ENCODE data around the gene MGP.

MGP gene

GRCh38 chr12:14885718-14886221 lies at the start of gene MGP:
MGP (minus strand) TSS chr12:14885854; CDS start chr12:14885791, 63 bp downstream.
- DNase-seq: no peak

- DNase-seq: no peak
These were observed 49.4 kb upstream of the MGP start for GRCh38 chr12:14935031-14935430.

DNA sequence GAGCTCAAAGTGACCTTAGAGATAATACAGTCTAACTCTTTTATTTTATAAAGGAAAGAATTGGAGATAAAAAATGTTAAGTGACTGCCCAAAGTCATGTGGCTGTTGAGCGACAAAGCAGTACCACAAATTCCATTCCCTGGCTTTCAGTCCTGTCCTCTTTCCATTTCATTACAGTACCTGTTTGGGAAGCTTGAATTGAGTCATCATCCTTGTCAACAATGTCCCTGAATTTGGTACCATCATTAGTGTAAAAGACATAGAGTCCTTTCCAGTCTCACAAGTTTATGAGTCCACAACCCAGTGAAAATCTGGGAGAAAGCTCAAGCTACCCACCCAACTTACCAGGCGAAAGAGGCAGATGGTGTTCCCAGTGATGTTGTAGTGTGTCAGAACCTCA lies 48.9 kb upstream of the MGP start:
- DNase-seq: no peak

DNA sequence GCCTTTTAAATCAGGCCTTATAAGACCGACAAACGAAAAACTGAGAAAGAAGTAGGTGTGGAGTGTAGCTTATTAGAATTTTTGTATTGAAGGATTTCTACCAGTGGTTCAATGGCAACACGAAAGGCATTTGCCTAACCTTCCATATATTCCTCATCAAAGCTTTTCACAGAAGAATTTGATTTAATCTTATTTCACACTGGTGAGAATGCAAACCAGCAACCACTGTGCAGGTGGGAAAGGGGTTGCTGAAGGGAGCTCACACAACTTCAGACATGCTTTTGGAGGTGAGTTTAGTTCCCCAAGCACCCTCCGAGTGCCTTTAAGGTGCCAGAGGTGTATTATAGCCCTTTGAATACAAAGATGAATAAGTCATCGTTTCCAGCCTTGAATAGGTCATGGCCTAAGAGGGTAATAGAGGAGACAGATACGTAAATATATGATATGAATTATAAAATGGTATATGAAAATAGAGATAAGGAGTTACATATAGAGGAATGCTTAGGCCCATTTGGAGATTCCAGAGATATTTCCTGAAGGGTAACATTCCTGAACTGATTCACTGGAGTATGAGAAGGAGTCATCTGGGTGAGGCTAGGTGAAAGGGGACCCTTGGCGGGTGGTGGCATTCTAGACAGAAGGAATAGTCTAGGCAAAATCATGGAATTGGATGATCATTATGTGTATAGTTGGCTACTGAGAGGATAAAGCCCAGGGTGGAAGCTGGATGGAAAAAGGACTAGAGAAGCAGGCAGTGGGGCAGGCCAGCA lies 46.3 kb upstream of the MGP start:
- no peak for DNase-seq

- no peak for DNase-seq
These were observed 45.7 kb upstream of the MGP start for GRCh38 chr12:14931359-14931758.

GRCh38 chr12:14930299-14930698 lies 44.6 kb upstream of the MGP start:
- no peak for DNase-seq

DNA sequence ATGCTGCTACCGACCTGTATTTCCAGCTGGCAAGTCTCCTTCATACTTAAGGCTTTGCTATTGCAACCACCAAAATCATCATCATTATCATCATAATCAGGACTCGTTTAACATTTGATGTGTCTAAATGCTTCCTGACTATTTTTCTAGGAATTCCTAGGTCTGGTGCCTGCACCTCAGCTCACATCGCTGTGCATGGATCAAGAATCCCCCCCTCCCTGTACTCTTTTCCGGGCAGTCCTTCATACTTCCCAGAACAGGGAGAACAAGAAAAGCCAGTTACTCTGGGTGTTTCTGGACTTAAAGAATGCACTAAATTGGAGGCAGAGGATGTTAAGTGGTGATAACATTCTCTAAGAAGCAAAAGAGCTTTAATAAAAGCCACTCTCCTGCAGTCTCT lies 43.3 kb upstream of the MGP start:
- DNase-seq: no peak

GRCh38 chr12:14927267-14927666 lies 41.6 kb upstream of the MGP start:
- no peak for DNase-seq

GRCh38 chr12:14924541-14924940 lies 38.9 kb upstream of the MGP start:
- DNase-seq: no peak

- no peak for DNase-seq
These were observed 38.3 kb upstream of the MGP start for GRCh38 chr12:14923944-14924343.

DNA sequence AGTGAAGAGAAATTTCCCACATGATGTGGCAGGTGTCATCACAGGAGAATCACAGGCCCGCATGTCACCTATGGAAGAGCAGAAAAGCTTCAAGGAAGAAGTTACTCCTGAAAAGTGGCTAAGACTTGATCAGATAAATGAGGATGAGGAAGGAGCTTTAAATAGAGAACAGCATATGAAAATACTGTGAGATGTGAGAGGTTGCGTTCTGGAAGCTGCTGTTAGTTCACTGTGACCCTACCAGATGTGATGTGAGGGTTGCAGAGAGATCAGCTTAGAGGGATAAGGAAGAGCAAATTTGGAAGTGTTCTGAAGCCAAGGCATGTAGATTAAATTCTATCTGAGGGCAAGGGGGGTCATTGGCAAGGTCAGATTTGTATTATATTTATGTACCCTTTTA lies 35.6 kb upstream of the MGP start:
- DNase-seq: no peak

DNA sequence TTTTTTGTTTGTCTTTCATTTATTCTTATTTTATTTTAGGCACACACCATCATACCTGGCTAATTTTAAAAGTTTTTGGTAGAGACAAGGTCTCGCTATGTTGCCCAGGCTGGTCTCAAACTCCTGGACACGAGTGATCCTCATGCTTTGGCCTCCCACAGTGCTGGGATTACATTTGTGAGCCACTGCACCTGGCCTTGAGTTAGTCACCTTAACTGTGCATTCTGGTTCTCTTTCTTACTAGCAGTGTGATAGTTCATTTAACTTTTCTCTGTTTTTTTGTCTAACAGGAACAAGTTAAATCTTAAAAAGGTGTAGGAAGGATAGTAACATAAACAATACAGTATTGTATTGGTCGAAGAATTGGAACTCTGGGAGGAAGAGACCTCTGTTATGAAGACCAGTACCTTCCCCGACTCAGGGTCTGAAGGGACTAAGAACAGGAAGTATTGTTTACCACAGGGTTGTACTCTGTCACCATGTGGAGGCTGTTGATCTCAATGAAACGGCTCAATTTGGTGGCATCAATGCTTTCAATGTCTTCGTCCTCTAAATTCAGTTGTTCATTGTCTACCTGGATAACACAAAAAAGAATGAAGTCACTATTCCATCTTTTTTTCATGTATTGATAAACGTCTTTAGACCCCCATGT lies 34.9 kb upstream of the MGP start:
- no peak for DNase-seq

DNA sequence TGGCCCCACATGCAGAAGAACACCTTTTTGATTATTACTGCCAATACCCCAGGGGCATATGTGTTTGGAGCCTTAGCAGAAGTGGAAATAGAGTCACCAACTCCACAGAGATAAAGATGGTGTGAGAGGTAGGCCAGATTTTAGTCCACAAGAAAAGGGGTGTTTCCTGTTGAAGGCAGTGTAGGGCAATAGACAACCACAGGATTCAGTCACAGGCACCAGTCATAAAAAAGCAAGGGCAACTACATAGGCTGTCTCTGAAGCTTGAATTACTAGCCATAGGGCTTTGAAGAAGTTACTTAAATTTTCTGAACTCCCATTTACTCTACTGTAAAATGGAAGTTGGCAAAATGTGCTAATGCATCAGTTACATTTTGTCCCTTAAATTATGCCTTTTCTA lies 33.8 kb upstream of the MGP start:
- no peak for DNase-seq

- DNase-seq: no peak
These were observed 30.1 kb upstream of the MGP start for GRCh38 chr12:14915736-14916135.

GRCh38 chr12:14913381-14913781 lies 27.7 kb upstream of the MGP start:
- DNase-seq: no peak

DNA sequence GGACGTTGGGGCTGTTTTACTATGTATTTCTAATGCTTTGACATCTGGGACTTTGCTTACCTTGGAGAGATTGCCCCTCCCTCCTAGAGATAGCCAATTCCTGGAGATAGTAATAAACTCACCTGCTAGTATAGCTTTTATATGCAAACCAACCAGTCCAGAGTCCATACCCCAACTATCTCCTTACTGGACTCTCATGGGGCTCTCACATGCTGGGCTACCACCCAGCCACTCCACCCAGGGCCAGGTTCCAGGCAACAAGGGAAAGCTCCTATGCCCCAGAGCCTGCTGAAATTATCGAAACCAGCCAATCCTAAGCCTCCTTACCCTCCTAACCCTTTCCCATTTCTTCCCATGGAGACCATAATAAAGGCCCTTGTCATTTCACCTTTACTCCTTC lies 25.5 kb upstream of the MGP start:
- no peak for DNase-seq

- no peak for DNase-seq
These were observed 24.6 kb upstream of the MGP start for GRCh38 chr12:14910090-14910915.

DNA sequence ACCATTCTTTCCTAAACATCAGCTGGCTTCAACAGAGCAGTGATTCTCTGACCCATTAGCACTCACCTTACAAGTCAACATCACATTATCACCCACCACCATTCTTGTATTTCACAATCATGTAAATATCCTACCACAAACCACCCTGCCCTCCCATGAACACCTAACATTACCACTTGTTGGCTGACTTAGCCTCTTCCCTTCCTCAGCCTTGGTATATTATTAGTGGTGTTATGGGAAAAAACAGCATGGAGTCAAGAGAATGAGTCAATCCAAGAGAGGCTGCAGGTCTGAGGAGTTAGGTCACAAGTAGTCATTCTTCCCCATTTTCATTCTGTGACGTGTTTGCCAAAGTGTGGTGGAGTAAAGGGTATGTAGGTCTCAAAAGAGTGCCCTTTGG lies 22.3 kb upstream of the MGP start:
- no peak for DNase-seq

DNA sequence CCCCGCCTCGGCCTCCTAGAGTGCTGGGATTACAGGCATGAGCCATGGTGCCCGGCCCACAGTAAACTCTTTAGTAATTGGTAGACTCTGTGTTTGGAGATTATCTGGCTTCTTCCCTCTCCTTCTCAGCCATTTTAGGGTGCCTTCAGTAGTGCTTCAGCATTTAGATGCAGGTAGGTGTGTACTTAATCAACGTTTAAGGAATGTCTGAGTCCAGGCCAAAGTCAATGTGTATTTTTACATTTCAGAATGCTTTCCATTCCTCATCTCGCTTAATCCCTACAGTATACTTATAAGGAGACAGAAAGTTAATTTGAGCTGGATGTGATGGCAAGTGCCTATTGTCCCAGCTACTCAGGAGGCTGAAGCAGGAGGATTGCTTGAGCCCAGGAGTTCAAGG lies 20.5 kb upstream of the MGP start:
- DNase-seq: no peak

- no peak for DNase-seq
These were observed 19.8 kb upstream of the MGP start for GRCh38 chr12:14905269-14906004.

GRCh38 chr12:14904854-14905253 lies 19.2 kb upstream of the MGP start:
- no peak for DNase-seq

GRCh38 chr12:14903386-14904098 lies 17.9 kb upstream of the MGP start:
- no peak for DNase-seq

All from cortex of kidney (tissue), 1 donor.